Activated CD4-positive, alpha-beta T cell treated with anti-CD3 and anti-CD28 coated beads for 48 hours (primary cell): ENCODE measurements around the gene LAMC1.
"Not testable (repeated sequence)": the region's sequence is repeated elsewhere in the genome, so short reads cannot be mapped to it uniquely, and the experiment has no call there.

Experiments
- DNase-seq: peaks from one replicate; pipeline ENCODE4 v3.0.0-alpha.2; 2020

LAMC1 gene

DNA sequence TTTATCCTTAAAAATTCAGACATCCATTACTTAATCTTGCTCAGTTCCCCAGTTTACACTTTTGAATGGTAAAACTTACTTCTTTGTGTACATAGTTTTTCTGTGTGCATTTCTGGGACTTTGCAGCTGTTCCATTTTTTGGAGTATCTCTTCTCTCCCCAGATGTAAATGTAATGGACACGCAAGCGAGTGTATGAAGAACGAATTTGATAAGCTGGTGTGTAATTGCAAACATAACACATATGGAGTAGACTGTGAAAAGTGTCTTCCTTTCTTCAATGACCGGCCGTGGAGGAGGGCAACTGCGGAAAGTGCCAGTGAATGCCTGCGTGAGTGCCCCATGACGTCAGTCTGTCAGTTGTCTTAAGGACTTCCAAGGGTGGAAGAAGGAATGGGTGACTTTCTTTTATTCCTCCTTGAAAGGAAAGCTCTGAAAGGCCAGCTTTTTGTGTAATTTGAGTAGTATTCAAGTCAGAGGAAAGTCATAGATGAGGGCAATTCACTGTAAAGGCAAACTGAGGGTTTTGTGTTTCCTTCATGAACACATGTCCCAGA, 87.2 kb downstream of the LAMC1 start:
- no peak for DNase-seq

DNA sequence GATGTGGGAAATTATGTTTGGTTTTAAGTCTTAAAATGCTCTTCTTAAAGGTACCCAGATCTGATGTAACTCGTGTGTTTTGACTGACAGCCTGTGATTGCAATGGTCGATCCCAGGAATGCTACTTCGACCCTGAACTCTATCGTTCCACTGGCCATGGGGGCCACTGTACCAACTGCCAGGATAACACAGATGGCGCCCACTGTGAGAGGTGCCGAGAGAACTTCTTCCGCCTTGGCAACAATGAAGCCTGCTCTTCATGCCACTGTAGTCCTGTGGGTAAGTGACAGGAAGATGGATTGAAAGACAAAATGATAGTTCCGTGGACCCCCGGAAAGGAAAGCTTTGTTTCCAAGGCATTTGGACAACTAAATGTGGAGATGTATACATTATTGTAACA, 91.2 kb downstream of the LAMC1 start:
- DNase-seq: no peak

- DNase-seq: no peak
Measured at GRCh38 chr1:183116416-183116815, 93.2 kb downstream of the LAMC1 start.

GRCh38 chr1:183121609-183122008, 98.4 kb downstream of the LAMC1 start:
- DNase-seq: no peak

DNA sequence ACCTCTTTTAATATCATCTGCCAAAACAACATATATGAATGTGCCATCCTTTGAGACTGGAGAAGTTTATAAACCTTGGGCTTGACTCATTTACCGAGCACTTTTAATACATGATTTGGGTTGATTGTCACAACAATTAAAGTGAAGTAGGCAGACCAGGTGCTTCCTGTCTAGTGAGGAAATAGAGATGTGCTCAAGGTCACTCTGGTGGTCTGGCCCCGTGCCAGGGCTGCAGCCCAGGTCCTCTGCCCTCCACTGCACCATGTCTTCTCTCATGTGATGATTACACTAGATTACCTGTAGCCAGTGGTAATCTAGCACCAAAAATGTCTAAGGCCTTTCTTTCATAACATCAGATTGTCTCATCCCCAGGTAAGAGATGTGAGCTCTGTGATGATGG, 101.0 kb downstream of the LAMC1 start:
- no peak for DNase-seq

GRCh38 chr1:183125279-183125999, 102.2 kb downstream of the LAMC1 start:
- no peak for DNase-seq

DNA sequence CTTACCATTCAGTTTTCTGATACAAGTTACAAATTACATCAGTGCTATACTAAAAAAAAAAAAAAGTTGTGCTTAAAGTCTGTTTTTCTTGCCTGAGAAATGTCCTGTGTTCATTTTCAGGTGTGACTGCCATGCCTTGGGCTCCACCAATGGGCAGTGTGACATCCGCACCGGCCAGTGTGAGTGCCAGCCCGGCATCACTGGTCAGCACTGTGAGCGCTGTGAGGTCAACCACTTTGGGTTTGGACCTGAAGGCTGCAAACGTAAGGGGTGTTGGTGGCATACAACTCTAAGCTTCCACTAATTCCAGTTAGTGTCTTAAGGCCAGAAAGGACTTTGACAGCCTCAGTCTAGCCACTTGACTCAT, 102.8 kb downstream of the LAMC1 start:
- DNase-seq: no peak

DNA sequence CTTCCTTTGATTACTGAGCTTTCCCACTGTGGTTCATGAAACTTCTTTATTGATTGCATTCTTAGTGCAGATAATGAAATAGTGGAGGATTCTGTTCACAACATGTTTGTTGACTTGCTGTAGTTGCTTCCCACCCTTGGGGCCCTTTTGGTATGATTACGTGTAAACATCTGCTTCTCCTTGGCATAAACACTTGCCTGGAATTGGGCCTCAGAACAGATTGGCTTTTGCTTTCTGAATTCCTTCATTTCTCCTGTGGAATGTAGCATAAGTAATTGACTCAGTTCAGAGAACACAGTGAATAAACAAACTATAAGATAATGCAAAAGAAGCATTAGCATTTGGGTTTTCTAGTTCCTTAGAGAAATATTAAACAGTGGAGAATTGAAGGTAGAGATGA, 103.3 kb downstream of the LAMC1 start:
- DNase-seq: no peak

DNA sequence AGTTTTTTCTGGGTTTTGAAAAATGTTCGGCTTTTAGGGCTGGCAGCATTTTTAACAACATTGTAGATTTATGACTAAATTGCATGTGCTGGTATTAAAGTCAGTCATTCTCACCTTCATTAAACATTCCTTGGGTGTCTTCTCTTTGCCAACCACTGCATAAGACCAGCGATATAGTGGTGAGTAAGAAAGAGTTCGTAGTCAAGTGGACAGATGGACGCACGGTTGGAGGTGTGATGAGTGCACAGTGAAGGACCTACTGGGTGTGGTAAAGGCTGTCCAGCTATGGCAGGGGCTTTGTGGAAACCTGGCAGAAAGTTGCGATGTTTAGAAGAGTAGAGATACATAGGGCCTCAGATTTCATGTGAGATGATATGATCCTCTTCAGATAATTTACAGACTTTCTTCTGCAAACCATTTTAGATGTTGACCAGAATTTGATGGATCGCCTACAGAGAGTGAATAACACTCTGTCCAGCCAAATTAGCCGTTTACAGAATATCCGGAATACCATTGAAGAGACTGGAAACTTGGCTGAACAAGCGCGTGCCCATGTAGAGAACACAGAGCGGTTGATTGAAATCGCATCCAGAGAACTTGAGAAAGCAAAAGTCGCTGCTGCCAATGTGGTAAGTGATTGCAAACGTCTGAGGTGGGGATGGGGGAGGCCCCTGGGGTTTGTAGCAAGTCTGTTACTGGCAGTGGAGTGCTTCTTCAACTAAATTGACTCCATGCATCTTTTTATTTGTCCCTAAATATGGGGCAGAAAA, 106.9 kb downstream of the LAMC1 start:
- no peak for DNase-seq

DNA sequence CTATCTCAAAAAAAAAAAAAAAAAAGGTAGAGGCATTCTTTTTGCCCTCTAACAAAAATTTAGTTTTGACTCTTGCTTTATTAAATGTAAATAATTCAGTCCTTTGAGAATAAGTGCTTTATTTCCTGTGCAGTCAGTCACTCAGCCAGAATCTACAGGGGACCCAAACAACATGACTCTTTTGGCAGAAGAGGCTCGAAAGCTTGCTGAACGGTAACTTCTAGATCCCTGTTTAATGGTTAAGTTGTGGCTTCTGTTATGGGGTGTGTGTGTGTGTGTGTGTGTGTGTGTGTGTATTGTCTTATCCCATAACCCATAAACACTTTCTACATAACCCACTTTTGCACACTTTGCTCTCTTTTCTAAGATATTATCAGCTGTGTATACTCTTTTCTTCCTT, 107.9 kb downstream of the LAMC1 start:
- DNase-seq: no peak

GRCh38 chr1:183135336-183135735, 112.1 kb downstream of the LAMC1 start:
- no peak for DNase-seq

DNA sequence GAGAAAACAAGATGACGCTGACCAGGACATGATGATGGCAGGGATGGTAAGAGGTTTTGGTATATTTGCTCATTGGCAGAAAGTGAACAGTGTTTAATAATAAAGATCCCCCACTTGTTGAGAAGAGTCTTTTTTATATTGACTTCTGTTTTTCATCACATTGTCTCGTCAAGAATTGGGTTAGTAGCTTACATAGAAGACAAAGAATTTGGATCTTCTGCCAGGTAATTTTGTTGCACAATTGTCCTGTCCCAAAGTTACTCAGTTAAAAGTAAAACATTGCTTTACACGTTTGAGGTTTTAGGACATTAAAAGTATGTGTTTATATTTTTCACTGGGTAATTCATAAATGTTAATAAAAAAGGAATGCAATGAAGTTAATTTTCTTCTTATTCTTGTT, 114.6 kb downstream of the LAMC1 start:
- no peak for DNase-seq

- DNase-seq: no peak
Measured at GRCh38 chr1:183138301-183138700, 115.1 kb downstream of the LAMC1 start.

- no peak for DNase-seq
Measured at GRCh38 chr1:183139281-183139942, 116.2 kb downstream of the LAMC1 start.

DNA sequence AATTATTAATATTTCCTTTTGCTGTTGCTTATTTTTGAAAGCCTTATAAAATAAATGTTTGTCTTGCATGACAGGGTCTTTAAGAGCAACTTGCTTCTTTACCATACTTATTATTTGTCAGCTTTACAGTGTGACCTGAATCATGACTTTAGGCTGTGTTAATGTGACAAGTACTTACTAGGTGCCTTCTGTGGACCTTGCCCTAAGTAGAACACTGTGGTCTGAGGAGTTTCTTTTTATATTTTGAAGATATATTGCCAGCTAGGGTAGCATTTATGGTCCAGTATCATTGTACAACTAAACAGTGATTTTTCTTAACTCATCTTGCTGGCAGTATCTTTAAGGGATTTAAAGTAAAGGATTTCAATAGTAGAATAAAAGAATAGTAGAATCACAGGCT, 117.4 kb downstream of the LAMC1 start:
- DNase-seq: no peak

- no peak for DNase-seq
Measured at GRCh38 chr1:183142171-183142570, 119.0 kb downstream of the LAMC1 start.

DNA sequence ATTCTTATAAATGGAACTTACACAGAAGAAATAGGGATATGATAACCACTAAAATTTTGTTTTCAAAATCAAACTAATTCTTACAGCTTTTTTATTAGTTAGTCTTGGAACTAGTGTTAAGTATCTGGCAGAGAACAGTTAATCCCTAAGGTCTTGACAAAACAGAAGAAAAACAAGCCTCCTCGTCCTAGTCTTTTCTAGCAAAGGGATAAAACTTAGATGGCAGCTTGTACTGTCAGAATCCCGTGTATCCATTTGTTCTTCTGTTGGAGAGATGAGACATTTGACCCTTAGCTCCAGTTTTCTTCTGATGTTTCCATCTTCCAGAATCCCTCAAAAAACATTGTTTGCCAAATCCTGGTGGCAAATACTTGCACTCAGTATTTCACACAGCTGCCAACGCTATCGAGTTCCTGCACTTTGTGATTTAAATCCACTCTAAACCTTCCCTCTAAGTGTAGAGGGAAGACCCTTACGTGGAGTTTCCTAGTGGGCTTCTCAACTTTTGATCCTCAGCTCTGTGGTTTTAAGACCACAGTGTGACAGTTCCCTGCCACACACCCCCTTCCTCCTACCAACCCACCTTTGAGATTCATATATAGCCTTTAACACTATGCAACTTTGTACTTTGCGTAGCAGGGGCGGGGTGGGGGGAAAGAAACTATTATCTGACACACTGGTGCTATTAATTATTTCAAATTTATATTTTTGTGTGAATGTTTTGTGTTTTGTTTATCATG, 120.5 kb downstream of the LAMC1 start:
- no peak for DNase-seq

DNA sequence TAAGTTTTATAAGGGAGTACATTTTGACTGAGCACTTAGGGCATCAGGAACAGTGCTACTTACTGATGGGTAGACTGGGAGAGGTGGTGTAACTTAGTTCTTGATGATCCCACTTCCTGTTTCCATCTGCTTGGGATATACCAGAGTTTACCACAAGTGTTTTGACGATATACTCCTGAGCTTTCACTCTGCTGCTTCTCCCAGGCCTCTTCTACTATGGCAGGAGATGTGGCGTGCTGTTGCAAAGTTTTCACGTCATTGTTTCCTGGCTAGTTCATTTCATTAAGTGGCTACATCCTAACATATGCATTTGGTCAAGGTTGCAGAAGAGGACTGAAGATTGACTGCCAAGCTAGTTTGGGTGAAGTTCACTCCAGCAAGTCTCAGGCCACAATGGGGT, 121.5 kb downstream of the LAMC1 start:
- no peak for DNase-seq

DNA sequence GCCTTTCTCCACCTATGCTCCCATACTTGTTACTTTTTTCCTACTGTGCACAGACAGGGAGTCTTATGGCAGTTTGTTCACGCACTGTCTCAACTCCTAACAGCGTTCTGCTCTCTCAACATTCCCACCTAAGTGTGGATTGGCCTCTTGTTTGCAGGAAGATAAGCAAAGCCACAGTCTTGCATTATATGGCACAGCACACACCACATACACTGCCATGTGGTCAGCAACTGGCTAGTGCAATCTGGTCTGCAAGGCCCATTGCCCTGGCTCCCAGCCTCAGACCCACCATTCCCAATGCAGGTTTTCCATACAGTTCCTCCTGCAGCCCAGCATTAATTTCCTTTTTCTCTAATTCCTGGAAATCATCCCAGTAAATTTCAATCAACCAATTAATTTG, 124.5 kb downstream of the LAMC1 start:
- no peak for DNase-seq

DNA sequence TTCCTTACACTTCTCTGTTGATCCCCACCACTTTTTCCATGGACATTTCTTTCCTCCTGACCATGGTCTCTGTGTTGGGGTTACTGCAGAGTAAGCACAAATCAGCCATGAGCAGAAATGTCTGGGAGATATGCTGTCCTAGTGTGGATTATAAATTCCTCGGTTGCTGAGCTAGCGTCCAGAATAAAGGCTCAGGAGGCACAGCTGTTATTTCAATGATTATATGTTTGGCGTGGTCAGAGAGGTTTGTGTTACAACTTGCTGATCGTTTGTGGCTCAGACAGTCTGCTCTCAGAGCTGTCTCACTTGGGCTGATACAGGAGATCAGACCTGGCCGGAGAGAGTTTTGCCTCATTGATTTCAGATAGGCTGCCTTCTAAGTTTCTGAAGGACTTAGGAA, 125.4 kb downstream of the LAMC1 start:
- no peak for DNase-seq

GRCh38 chr1:183149273-183149672, 126.1 kb downstream of the LAMC1 start:
- no peak for DNase-seq

DNA sequence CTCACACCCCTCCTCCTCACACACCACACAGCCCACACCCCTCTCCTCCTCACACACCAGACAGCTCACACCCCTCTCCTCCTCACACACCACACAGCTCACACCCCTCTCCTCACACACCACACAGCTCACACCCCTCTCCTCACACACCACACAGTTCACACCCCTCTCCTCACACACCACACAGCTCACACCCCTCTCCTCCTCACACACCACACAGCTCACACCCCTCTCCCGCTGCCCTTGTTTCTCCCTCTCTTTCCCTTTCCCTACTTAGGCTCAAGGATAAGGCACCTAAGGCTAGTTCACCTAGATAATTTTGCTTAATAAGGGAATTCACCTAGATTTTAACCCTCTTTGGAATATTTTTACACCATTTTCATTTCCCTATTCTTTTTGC, 126.8 kb downstream of the LAMC1 start:
- not testable (repeated sequence) for DNase-seq

DNA sequence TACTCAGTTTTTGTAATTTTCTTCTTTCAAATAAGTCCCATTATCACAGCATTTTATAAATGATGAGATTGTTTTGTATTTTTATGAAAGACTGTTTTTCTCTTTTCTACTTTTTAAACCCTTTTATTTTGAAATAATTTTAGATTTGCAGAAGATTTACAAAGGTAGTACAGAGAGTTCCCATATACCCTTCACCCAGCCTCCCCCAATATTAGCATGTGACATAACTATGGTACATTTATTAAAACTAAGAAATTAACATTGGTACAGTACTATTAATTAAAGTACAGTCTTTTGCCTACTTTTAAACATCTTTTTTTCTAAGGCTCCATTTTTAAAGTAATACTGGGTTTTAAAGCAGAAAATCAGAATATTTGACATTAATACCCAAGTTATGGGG, 127.2 kb downstream of the LAMC1 start:
- no peak for DNase-seq
